22Rv1 (cell line): ENCODE data around the gene WWOX.

Source experiments
- CTCF ChIP-seq: fragments of 450-650 bp; IDR thresholded peaks from 2 replicates; pipeline ENCODE4 v1.5.1; 2017; ENCODE audit warnings: mild to moderate bottlenecking
- ZFX ChIP-seq: fragments of 450-650 bp; IDR thresholded peaks from 2 replicates; pipeline ENCODE4 v1.6.1; 2017; ENCODE audit warnings: antibody characterized with exemption, borderline replicate concordance

GRCh38 chr16:78489631-78490030, 390.2 kb downstream of the WWOX start:
- TF ChIP-seq CTCF (no peak), ZFX (no peak)
